KOPT-K1 (cell line): ENCODE measurements around the gene FBXO31.
A peak's percentile ranks its signal among the peaks of the same experiment; 100 is the strongest.
"Not testable (repeated sequence)": the region's sequence is repeated elsewhere in the genome, so short reads cannot be mapped to it uniquely, and the experiment has no call there.

Experiments
- H3K27ac ChIP-seq: fragments of 200-600 bp; sonication (generic); 2 replicates; pipeline ENCODE4 v1.5.1; 2016; ENCODE audit warnings: antibody characterized with exemption, mild to moderate bottlenecking, low read depth, low read length; ENCODE audit not compliant: poor library complexity, severe bottlenecking
- H3K36me3 ChIP-seq: fragments of 200-600 bp; sonication (generic); 2 replicates; pipeline ENCODE4 v1.5.1; 2017; ENCODE audit warnings: antibody characterized with exemption, mild to moderate bottlenecking, low read length, moderate library complexity; ENCODE audit not compliant: insufficient read depth
- H3K9me3 ChIP-seq: fragments of 200-600 bp; sonication (generic); 2 replicates; pipeline ENCODE4 v1.5.1; 2017; ENCODE audit warnings: antibody characterized with exemption, low read length, mild to moderate bottlenecking; ENCODE audit not compliant: insufficient read depth, poor library complexity, severe bottlenecking

The FBXO31 gene

DNA sequence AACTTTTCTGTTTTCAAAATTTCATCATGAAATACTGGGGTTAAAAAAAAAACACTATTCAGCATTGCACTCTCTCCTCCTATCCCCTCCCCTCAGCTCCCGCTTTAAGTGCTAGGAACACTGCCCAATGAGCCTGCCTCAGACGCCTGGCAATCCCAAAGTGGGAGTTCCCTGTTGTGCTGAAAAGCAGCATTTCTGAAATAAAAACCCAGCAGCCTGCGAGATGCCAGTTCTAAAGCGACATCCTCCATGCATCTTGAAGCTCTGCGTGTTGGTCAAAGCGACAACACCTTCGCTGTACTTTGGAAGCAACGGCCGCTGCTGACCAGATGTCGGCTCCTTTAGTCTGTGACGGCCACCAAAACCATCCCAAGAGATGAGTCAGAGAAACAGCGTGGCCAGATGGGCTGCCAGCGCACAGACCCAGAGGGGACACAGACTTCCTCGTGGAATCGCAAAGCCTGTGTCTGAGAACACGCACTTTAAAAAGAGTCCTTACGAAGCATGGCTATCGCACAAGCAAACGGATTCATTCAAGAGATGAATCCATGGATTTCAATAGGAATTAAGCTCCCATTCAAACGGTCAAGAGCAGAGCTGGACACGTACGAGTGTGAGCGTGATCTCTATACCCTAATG is 32.8 kb downstream of the FBXO31 start:
- Histone ChIP-seq H3K36me3 (peaks cover 37% of the 10 kb centered on the region), H3K9me3 (no peaks in the 10 kb centered on the region), H3K27ac (no peak overlapping the region)

DNA sequence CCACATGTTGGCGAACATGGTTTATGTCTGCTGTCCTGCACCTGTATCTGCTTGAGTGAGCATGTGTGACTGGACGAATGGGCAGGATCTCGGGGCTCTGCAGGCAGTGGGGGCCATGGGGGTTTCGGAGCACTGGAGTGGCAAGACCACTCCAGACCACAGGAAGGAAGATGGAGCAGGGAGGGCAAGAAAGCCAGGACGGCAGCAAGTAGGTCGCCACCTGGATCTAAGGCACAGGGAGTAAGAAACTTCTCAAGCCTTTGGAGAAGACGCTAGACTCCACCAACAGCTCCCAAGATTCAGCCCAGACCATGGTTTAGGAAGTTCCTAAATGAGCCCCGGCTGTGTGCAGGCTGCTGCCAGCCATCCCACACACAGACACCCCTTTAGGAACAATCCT is 33.5 kb downstream of the FBXO31 start:
- Histone ChIP-seq H3K9me3 (no peaks in the 10 kb centered on the region), H3K27ac (no peak overlapping the region), H3K36me3 (peaks cover 37% of the 10 kb centered on the region)

- H3K9me3 ChIP-seq: no peaks in the 10 kb centered on the region
- H3K27ac ChIP-seq: no peak overlapping the region
- peaks cover 37% of the 10 kb centered on the region for H3K36me3 ChIP-seq
These were observed 34.9 kb downstream of the FBXO31 start for GRCh38 chr16:87348616-87349157.

DNA sequence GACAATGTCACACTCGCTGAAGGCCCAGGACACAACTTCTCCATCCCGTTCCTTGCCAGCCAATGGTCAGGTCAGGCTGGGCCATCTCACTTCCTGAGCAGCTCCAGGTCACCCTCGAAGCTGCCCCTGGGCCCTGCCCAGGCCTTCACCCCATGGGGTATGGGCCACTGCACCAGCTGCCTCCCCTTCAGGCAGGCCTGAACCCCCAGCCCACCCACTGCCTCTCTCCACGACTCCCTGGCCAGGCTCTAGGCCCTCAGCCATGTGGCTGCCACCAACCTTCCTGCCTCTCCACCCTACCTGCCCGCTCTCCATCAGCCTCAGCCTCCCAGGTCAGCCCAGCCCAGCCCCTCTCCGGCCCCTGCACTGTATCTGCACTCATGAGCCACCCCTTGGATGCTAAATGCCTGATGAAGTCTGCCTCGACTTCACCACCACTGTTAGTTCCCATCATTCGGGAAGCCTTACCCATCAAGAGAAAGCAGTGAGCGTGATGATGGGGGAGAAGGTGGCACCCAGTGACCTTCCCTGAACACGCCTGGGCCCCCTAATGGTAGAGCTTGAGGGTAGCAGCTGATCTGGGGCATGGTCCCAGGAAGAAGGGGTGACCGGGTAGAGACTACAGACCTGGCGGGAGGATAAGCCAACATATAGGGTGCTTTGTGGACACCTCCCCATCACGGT is 35.5 kb downstream of the FBXO31 start:
- Histone ChIP-seq H3K9me3 (no peaks in the 10 kb centered on the region), H3K27ac (no peak overlapping the region), H3K36me3 (peaks cover 43% of the 10 kb centered on the region)

GRCh38 chr16:87346517-87347060 is 37.0 kb downstream of the FBXO31 start:
- peaks cover 50% of the 10 kb centered on the region for H3K36me3 ChIP-seq
- peak overlapping the region; percentile 90 for H3K27ac ChIP-seq
- H3K9me3 ChIP-seq: no peaks in the 10 kb centered on the region

DNA sequence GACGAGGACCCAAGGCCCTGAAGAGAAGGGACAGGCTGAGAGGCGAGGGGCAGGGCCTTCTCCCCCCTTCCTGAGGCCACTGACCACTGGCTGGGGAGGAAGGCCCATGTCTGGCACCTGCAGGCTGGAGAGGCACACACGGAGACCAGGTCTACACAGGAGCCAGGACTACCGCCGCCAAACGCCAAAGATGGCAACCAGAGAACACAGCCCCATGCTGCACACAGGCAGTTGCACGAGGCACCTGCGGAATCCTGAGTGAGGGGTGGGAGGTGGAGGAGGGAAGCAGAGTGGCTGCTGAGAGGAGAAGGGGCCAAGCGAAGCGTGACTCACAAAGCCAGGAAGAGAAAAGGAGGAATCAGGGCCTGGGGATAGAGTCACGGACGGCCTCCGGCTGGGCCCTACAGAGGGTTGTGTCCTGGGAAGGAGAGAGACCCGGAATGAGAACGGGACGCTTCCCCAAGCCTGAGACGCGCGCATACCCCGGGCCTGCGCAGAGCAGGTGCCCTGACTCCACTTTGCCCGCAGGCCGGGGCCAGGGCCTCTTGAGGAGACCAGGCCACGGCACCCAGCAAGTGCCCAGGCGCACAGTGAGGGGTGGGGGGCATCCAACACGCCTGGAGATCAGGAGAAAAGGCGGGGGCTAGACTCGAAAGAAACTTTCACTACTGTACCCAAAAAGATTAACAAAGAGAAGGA is 37.7 kb downstream of the FBXO31 start:
- Histone ChIP-seq H3K9me3 (no peaks in the 10 kb centered on the region), H3K27ac (peak overlapping the region; percentile 90), H3K36me3 (peaks cover 56% of the 10 kb centered on the region)

- Histone ChIP-seq H3K36me3 (peaks cover 56% of the 10 kb centered on the region), H3K27ac (peak overlapping the region; percentile 90), H3K9me3 (no peaks in the 10 kb centered on the region)
These were observed 38.5 kb downstream of the FBXO31 start for GRCh38 chr16:87344931-87345631.

GRCh38 chr16:87344165-87344930 is 39.2 kb downstream of the FBXO31 start:
- H3K9me3 ChIP-seq: no peaks in the 10 kb centered on the region
- peak overlapping the region; percentile 81 for H3K27ac ChIP-seq
- H3K36me3 ChIP-seq: peaks cover 64% of the 10 kb centered on the region

DNA sequence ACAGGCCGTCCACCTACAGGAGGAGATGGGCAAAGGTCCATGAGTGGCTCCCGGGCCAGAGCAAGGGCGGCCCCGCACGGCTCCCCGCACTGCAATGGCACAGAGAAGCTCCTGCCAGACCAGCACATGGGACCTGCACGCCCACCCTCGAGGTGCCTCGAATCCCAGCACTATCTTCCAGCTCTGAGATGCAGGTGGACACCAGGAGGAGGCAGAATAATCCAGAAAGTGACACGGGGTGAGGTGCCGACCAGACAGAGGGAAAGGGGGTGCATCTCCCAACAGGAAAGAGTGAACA is 39.9 kb downstream of the FBXO31 start:
- peaks cover 70% of the 10 kb centered on the region for H3K36me3 ChIP-seq
- H3K9me3 ChIP-seq: no peaks in the 10 kb centered on the region
- peak overlapping the region; percentile 26 for H3K27ac ChIP-seq

- H3K9me3 ChIP-seq: no peaks in the 10 kb centered on the region
These were observed 40.4 kb downstream of the FBXO31 start for GRCh38 chr16:87342978-87343752.

DNA sequence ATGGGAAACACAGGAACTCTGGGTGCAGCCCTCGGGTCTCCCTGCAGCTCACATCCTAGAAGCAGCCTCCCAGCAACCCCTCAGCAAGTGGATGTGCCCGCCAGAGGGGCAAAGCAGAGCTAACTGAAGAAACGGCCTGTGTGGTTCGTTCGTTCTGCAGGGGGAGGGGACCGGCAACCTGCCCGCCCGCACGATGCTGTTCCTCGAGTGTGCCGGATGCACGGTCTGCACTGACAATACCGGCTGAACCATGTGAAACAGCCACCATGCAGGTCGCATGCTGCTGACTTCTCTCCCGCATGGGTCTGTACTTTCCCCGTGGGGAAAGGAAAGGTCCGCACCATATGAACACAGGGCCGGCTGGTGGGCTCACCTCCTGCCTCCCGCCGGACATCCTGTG is 41.1 kb downstream of the FBXO31 start:
- peaks cover 70% of the 10 kb centered on the region for H3K36me3 ChIP-seq
- H3K9me3 ChIP-seq: no peaks in the 10 kb centered on the region
- no peak overlapping the region for H3K27ac ChIP-seq

More at GRCh38 chr16:87342978-87343752, 40.4 kb downstream of the FBXO31 start:
- Histone ChIP-seq H3K27ac (peak overlapping the region; percentile 26), H3K36me3 (peaks cover 70% of the 10 kb centered on the region)

- Histone ChIP-seq H3K9me3 (no peaks in the 10 kb centered on the region), H3K36me3 (peaks cover 75% of the 10 kb centered on the region), H3K27ac (no peak overlapping the region)
These were observed 43.4 kb downstream of the FBXO31 start for GRCh38 chr16:87340198-87340597.

DNA sequence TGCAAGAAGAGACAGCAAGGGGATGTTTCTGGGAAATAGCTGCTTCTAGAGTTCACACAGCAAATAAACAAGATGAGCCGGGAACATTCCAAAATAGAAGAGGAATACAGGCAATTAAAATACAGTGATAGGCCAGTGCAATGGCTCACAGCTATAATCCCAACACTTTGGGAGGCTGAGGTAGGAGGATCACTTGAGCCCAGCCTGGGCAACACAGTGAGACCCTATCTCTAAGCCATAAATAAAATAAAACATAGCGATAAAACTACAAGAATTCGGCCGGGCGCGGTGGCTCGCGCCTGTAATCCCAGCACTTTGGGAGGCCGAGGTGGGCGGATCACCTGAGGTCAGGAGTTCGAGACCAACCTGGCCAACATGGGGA is 43.9 kb downstream of the FBXO31 start:
- not testable (repeated sequence) for H3K27ac ChIP-seq, H3K9me3 ChIP-seq
- H3K36me3 ChIP-seq: peaks cover 79% of the 10 kb centered on the region
